T-helper 1 cell (primary cell): ENCODE measurements around the gene PXK.
A peak's percentile ranks its signal among the peaks of the same experiment; 100 is the strongest.
"Not testable (repeated sequence)": the region's sequence is repeated elsewhere in the genome, so short reads cannot be mapped to it uniquely, and the experiment has no call there.

Experiments
- DNase-seq, 5 donors: peaks; one replicate each; pipeline ENCODE4 v3.0.0-alpha.2; 2012 to 2020

PXK gene

GRCh38 chr3:58323529-58324390 is 8.9 kb upstream of the PXK start:
- no peak for DNase-seq

DNA sequence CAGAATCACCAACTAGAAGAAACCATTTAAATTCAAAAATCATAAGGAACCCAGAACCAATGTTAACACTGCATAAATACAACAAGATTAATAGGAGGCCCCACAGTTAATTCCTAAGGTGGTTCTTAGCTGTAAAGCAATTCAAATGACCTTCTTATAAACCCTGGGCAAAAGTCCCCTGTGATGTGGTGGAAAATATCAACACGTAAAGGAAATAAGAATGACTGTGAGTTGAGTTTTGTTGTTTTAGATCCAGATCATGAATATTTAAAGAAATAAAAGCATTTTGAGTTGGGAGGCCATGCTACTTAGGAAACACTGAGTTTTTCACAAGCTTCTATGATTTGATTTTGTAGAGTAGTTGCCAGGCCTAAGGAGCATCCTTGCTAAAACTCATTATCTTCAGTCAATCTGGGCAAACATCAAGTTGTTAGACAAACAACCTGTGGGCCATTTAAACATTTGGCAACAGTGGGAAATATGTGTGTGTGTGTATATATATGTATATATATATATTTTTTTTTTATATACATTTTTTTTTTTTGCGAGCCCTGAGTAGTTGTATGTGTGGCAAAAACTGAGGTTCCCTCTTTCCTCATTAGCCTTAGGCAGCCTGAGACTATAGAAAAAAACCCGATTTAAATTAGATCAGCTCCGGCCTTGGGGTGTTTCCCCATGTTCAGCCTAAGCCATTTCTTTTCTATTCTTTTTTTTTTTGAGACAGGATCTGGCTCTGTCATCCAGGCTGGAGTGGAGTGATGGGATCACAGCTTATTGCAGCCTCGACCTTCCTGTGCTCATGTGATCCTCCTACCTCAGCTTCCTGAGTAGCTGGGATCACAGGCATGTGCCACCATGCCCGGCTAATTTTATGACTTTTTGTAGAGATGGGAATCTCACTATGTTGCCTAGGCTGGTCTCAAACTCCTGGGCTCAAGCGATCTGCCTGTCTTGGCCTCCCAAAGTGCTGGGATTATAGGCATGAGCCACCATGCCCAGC is 8.0 kb upstream of the PXK start:
- peak in 1 of 5 donors; percentile 40 for DNase-seq

DNA sequence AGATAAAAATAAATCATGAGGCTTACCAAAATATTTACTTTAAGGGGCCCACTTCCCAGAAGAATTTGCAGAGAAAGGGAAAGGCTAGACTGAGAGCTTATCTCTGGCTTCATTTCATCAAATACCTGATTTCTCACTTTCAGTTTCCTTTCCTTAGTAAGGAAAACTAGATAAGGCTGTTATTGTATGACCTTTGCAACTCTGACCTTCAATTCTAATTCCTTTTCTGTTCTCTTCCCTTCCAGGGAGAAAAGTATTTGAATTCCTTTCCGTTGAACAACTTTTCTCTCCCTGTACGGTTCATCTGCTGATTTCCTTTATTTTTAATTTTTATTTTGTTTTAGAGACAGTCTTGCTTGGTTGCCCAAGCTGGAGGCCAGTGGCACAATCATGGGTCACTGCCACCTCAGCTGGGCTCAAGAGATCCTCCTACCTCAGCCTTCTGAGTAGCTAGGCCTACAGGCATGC is 7.1 kb upstream of the PXK start:
- no peak for DNase-seq

DNA sequence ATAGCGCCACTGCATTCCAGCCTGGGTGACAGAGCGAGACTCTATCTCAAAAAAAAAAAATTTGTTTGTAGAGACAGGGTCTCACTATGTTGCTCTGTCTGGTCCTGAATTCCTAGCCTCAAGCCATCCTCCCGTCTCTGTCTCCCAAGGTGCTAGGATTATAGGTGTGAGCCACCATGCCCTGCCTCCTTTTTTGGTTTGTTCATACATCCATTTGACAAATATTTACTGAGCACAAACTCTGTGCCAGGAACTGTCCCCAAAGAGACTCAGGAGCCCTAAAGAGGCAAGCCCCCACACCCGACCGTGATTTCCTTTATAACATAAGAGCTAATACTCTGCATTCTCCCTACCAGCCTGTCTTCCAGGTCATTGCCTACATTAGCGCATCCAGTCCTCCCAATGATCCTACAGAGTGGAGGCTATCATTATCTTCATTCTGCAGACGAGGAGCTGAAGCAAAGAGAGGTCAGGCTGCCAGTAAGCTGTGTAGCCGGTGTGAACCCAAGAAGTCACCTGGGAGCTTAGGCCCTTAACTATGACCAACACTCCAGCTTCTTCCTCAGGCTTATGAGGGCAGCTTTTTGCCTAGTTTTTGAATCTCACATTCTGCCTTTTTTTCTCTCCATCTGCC is 6.3 kb upstream of the PXK start:
- no peak for DNase-seq

GRCh38 chr3:58329150-58329921 is 3.4 kb upstream of the PXK start:
- no peak for DNase-seq

- DNase-seq, result no peak
Observed at GRCh38 chr3:58329922-58330413, 2.7 kb upstream of the PXK start.

DNA sequence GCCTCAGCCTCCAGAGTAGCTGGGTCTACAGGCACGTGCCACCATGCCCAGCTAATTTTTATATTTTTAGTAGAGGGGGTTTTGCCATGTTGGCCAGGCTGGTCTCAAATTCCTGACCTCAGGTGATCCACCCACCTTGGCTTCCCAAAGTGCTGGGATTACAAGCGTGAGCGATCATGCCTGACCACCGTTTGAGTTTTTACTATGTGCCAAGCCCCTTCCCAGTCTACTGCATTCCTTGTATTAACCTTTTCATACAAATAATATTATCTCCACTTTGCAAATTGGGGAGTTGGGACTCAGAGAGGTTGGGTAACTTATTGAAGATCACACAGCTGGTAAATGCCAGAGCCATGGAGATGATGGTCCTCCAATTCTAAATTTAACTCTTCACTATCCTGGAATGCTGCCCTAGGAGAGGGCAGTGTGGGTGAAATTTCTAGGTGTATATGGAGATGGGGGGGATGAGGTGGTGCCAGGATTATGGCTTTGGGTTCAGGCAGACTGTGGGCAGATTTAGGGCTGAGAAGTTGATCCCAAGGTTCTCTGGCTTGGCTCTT is 1.0 kb upstream of the PXK start:
- no peak for DNase-seq

DNA sequence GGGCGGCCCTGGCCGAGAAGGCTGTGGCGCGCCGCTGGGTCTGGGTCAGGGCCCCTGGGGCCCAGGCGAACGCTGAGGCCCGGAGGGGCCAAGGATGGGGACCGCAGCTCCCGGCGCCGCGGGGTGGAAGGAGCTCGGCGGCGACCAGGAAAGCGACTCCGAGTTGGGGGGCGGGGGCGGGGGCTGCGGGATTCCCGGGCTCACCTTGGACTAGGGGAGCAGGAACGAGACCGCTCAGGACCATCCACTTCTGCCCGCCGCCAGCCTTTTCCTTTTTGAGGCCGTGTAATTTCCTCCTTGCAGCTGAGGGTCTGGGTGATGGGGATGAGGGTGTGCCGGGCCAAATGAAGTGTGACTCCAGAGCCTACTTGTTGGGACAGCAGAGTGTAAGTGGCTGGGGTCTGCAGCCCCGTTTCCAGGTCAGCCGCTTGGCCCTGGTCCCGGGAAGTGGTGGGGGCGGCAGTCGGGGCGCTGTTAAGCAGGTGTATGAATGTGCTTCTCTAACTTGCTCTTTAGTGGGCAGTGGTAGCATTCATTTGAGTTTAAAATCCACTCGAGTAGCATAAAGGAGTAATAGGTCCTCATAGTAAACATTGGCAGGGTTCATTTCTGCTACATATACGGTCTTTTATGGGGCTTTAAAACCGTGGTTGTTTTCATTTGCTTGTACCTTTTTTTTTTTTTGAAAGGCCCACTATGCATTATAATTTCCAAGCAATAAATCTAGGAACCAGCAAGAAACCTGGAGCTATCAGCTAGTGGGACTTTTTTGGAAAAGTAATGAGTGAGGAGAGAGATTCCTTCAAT is 717 bp downstream of the PXK start:
- DNase-seq, result peak in 4 of 5 donors; percentile 7 to 55 (median 12)

GRCh38 chr3:58334013-58334321 is 1.3 kb downstream of the PXK start:
- DNase-seq, result no peak

- no peak for DNase-seq
Observed at GRCh38 chr3:58334506-58334884, 1.8 kb downstream of the PXK start.

GRCh38 chr3:58335652-58335947 is 2.9 kb downstream of the PXK start:
- no peak for DNase-seq

- DNase-seq, result no peak
Observed at GRCh38 chr3:58336135-58336882, 3.6 kb downstream of the PXK start.

DNA sequence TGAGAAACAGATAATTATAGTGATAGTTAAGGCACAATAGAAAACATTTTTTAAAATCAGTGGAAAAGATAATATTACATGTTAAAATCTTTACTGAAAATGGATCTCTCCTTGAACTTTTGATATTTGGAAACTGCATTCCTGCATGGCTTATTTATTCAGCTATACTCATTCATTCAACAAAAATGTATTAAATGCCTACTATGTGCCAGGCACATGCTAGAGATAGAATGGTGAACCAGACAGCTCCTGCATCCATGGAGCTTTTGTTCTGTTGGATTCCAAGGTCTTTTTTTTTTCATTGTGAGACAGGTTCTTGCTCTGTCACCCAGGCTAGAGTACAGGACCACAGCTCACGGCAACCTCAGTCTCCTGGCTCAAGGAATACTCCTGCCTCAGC is 4.5 kb downstream of the PXK start:
- DNase-seq, result no peak

GRCh38 chr3:58339146-58339545 is 6.5 kb downstream of the PXK start:
- not testable (repeated sequence) for DNase-seq

- DNase-seq, result no peak
Observed at GRCh38 chr3:58340594-58341244, 8.0 kb downstream of the PXK start.

GRCh38 chr3:58341376-58341775 is 8.7 kb downstream of the PXK start:
- DNase-seq, result no peak

GRCh38 chr3:58342676-58343075 is 10.0 kb downstream of the PXK start:
- DNase-seq, result no peak

- DNase-seq, result no peak
Observed at GRCh38 chr3:58345457-58345856, 12.8 kb downstream of the PXK start.

- DNase-seq, result no peak
Observed at GRCh38 chr3:58346368-58346767, 13.7 kb downstream of the PXK start.

GRCh38 chr3:58347984-58348383 is 15.3 kb downstream of the PXK start:
- DNase-seq, result no peak
